HG03039 (cell line): Measurements from ENCODE around the gene FUT9.

Experiments used
- ATAC-seq: cut with Tn5 transposase; IDR thresholded peaks from one replicate; pipeline ENCODE4 v1.9.1; 2021; ENCODE audit warnings: mild to moderate bottlenecking, moderate library complexity; ENCODE audit not compliant: unreplicated experiment

FUT9 gene

GRCh38 chr6:96015518-96016333, at the start of gene FUT9:
Gene FUT9, plus strand, starts transcription at chr6:96015974. Its CDS starts 187,182 bp downstream, at chr6:96203156.
- no peak for ATAC-seq

- no peak for ATAC-seq
Observed at GRCh38 chr6:95967594-95967993, 48.2 kb upstream of the FUT9 start.

- ATAC-seq: no peak
Observed at GRCh38 chr6:95973976-95974375, 41.8 kb upstream of the FUT9 start.

GRCh38 chr6:95978230-95978629, 37.5 kb upstream of the FUT9 start:
- no peak for ATAC-seq

GRCh38 chr6:95991906-95992305, 23.9 kb upstream of the FUT9 start:
- ATAC-seq: no peak

DNA sequence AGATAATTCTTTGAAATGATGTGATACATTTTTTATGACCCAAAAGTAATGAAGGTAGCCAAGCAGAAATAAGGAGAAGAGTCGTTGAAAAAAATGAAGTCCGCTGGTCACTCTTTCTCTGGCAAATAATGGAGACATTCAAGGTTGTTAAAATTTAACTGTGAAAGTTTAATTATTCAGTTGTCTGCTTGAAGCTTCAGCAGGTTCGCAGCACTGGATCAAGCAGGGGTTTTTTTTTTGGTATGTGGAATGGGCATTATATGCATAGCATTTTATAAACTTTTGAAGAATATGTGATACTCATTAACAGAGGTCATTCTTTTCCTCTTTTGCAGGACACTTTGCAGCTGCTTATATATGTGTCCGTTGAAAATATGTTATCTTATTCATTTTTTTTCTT, 21.6 kb upstream of the FUT9 start:
- ATAC-seq: no peak

GRCh38 chr6:95998133-95998532, 17.6 kb upstream of the FUT9 start:
- ATAC-seq: no peak

GRCh38 chr6:96001891-96002575, 13.7 kb upstream of the FUT9 start:
- ATAC-seq: no peak

GRCh38 chr6:96002576-96002910, 13.2 kb upstream of the FUT9 start:
- no peak for ATAC-seq

GRCh38 chr6:96002912-96003311, 12.9 kb upstream of the FUT9 start:
- no peak for ATAC-seq

GRCh38 chr6:96007663-96008062, 8.1 kb upstream of the FUT9 start:
- ATAC-seq: no peak

- no peak for ATAC-seq
Observed at GRCh38 chr6:96013531-96013930, 2.2 kb upstream of the FUT9 start.

GRCh38 chr6:96014846-96015517, 792 bp upstream of the FUT9 start:
- no peak for ATAC-seq

DNA sequence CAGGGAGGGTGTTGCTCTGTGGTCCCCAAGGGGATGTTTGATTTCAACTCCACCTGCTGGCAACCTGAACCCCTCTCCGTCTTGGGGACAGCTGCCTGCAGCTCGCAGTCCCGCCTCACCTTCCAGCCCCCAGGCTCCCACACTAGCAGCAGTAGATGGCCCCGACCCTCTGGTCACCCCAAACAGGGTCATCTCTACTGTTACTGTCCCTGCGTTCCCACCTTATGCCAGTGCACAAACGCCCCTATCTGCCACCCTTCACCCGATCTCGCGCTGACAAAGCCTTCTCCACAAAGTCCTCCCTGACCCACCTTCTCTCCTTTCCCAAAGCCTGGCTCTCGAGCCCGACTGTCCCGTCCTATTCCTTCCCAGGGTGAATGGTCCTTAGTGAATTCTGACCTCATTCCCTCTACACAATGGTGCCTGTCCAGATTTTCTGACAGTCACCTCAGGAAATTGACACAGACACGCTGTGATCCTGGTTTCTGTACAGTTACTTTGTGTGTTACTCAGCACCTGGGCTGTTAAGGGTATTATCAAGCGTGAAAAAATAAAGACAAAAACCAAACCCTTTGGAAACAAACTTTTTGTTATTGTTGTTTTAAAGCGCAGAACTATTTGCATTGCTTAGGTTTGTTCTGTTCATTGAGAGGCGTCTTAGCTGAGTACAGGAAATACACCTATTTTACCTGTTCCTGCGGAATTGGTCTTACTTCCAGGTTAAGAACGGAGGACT, 728 bp downstream of the FUT9 start:
- no peak for ATAC-seq

- ATAC-seq: no peak
Observed at GRCh38 chr6:96017070-96017359, 1.2 kb downstream of the FUT9 start.

GRCh38 chr6:96022225-96022624, 6.5 kb downstream of the FUT9 start:
- no peak for ATAC-seq

GRCh38 chr6:96032661-96033060, 16.9 kb downstream of the FUT9 start:
- ATAC-seq: no peak

DNA sequence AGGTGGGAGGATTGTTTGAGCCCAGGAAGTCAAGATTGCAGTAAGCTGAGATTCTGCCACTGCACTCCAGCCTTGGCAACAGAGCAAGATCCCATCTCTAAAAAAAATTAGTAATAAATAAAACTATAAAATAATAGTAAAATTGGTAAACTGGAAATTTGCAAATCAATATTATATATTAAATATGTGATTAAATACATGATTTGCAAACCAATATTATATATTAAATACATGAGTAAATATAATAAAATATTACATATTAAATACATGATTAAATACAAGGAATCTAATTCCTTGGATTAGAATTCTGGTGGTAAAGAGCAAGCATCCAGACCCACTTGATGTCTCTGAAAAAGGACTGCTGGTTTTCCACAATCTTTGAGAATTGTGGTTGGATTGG, 35.8 kb downstream of the FUT9 start:
- no peak for ATAC-seq

DNA sequence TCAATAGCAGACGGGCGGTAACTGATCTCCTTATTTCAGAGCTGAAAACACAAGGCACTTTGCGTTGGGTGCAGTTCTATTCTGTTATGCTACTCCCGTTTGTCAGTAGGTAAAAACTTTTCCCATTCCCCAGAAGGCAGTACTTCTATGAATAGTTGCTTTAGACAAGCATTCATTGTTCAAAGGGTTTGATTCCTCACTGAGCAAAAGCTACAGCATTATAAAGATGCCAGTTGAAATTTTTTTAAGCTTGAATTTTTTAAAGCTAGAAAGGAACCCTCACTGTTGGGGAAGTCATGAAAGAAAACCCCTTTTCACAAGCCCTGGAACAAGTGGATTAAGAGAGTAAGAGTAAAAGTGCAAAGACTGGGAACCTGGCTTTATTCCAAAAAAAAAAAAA, 42.3 kb downstream of the FUT9 start:
- no peak for ATAC-seq

DNA sequence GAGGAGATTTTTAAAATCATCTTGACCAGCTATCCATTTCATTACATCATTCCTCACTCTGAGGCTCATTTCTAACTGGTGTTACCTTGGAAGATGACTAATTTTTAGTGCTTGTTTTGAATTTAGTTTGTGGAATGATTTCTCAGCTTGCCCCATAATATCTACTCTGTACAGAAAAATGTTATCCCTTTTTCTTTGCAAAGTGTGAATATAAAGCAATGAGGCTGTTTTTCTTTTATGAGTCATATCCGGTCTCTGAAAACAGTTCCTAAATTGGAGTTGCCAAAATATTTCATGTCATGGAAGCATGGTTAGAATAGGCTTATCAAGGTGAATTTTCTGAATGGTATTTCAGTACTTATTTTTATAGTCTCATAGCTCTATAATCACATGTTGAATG, 43.8 kb downstream of the FUT9 start:
- ATAC-seq: no peak

- no peak for ATAC-seq
Observed at GRCh38 chr6:96060249-96060648, 44.5 kb downstream of the FUT9 start.

- ATAC-seq: no peak
Observed at GRCh38 chr6:96065213-96065612, 49.4 kb downstream of the FUT9 start.
